Activated CD8-positive, alpha-beta memory T cell treated with anti-CD3 and anti-CD28 coated beads, Interleukin-2, amount 50 U/mL, for 24 hours (primary cell): ENCODE results near the gene LYPLAL1.
"Not testable (repeated sequence)": the region's sequence is repeated elsewhere in the genome, so short reads cannot be mapped to it uniquely, and the experiment has no call there.

Source experiments
- DNase-seq: peaks from one replicate; pipeline ENCODE4 v3.0.0-alpha.2; 2020; ENCODE audit errors: extremely low read depth

Gene LYPLAL1

DNA sequence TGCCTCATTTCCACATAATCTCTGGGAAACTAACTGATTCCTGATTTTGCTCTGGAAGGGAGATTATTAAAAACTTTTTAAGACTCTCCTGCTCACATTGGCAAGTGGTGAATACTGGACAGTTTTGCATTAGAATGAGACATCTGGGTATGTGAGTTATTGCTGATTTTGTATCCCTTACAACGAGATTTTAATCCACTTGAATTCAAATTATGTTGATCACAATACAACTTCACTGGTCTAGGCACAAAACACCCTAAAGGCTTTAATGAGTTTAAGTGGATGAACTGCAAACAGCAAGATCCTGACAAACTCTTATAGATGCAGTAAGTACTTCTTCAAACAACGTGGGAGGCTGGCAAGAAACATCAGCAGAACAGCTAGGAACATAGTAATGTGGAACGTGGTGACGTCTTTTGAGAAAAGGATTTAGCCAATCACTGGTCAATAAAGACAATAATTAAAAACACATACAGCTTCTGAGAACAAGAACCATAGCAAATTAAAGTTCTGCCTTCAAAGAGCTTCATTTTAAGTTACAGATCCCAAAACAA is 10.2 kb upstream of the LYPLAL1 start:
- no peak for DNase-seq

DNA sequence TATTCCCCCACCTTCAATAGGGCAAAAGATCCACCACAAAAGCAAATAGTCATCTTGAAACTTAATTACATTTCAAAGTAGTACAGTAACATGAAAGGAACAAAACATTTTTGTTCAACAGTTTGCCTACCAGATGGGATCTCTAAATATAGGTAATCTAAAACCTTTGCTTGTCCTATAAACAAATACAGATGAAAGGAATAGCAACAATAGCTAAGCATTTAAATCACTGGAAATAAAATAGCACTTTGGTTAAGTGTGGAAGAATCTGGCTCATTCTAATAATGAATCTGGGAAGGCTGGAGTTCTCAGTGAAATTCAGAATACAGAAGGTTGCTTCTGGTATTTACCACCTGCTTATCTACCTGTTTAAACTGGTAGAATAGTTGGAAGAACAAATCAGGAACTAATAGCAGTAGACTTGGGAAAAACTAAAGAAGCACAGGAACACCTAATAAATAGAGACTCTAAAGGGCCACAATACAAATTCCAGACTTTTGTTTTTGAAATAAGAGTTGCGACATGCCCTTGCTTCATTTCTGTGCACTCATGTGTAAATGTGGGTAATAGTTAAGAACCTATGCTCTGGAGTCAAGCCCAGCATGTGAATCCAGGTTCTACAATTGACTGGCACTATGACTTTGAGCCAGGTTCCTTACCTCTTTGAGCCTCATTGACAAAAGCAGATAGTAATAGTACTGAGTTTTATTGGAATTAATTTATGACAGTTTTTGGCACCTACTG is 2.3 kb upstream of the LYPLAL1 start:
- no peak for DNase-seq

DNA sequence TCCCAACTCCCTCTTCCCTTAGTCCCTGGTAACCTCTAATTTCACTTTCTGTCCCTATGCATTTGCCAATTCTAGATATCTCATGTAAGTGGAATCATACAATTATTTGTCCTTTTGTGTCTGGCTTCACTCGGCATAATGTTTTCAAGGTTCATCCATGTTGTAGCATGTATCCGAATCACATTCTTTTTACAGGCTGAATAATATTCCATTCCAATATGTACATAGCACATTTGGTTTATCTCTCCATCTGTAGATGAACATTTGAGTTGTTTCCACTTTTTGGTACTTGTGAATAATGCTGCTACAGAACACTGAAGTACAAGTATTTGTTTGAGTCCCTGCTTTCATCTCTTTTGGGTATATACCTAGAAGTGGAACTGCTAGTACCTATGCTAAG is 857 bp upstream of the LYPLAL1 start:
- no peak for DNase-seq

DNA sequence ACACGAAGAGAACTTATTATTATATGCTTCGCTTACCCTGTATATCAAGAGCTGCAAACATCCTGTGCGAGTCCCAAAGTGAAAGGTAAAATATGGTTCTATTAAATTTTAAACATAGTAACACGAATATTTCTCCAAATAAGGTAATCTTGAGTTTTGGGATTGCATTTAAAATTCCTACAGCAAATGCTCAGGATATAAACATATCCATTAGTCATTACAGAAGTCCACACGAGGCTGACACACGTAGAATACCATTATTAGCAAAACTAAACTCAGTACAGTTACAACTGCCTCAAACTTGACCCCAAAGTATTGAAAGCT is 282 bp upstream of the LYPLAL1 start:
- no peak for DNase-seq

DNA sequence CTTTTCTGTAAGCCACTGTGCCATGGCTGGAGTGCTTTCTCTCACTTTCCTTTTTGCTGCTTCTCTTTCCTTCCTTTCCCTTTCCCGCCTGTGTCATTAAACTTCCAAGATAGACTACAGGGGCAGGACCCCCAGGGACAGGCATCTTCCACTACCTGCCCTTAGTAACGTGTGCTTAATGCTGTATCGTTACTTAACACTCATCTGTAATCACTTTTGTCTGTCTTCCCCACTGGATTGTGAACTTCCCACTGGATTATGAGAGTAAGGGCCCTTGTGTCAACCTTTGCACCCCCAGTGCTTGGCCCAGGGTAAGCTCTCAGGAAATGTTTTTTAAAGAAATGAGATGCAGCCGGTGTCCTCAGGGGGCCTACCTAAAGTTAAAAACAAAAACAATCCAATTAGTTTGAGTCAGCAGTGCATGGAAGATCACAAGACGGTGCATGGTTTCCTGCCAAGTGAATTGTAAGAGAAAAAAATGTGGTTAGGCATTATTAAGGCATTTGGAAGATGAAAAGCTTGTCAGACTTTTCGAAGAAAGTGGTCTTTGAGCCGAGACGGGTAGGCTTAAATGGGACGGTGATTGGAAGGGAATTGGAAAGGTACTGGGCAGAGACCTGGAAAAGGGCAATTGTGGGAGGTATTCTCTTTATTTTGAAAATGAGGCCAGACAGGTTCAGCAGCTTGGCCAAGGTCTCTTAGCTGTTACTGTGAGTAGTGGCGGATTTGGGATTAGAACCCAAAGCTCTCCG is 958 bp downstream of the LYPLAL1 start:
- DNase-seq: no peak

DNA sequence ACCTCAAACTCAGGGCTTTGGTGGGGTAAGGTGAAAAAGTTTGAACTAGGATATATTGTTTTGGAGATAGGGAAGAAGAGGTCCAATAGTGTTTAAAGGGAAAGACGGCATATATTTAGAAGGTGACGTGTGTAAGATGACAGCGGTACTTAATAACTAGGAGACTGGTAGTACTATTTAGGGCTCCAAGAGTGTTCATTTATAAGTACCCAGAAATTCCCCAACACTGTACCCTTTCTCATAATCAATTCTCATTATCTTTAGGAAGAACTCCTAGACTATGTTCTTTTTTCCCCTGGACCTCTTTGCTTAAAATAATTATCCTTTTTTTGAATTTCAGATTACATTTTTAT is 1.5 kb downstream of the LYPLAL1 start:
- no peak for DNase-seq

DNA sequence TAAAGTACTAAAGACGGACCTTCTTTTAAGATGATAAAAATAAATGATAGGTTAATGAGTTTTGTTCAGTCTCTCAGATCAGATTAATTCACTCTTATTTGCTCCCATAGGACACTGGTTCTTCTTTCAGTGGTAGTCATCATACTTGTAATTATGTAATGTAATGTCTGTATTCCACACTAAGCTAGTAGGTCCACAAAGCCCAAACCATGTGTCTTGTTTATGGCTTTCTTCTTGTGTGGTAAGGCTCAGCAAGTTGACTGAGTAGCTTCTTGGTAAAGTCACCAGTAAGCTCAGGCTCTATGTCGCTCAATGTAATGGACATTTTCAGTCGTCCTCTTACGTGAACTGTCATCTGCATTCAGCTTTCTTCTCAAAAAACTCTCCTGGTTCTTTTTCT is 2.5 kb downstream of the LYPLAL1 start:
- DNase-seq: no peak

DNA sequence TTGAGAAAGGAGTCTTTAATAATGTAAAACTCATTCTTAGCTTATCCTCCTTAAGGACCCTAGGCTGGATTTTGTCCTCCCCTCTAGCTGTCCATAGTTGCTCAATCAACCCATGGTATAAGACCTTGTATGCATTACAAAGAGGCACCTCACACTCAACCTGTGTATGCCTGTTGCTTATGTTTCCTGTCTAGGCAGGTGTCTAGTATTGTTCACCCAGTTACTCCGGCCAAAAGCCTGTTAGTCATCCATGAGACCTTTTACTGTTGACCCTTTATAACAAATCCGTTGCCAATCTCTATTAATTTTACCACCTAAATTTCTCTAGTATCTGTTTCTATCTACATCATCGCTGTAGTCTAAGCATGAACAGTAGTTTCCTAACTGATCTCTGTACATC is 3.7 kb downstream of the LYPLAL1 start:
- no peak for DNase-seq

DNA sequence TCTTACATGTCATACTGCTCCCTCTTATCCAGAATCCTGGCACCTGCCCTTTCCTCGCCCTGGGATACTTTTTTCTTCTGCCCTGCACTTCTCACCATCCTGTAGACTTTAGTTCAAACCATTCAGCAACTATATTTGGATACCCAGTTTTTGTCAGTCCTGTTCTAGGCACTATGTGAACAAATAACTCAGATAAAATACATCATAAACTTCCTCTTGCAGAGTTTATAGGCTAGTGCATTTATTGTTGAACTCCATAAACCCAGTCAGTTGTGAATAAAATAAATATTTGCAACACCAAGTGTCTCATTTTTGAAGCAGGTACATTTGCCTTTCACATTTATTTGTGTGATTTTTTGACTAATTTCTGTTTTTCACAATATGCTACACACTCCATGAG is 4.3 kb downstream of the LYPLAL1 start:
- no peak for DNase-seq

DNA sequence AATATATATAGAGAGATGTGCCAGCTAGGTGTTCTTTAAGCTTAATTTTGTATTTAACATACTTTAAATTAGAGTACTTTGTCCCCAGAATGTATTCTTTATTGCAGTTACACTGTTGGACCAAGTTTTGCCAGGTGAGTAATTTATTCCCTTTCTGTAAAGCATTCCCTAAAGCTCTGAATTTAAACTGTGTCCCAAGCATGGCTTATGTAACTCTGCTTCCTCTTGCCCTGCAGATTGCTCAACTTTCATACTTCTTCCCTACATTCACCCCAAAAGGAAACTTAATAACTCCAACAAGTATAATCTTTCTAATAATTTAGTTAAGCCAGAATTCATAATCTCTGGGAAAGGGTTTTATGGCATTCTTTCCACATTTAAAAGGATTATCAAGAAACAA is 5.6 kb downstream of the LYPLAL1 start:
- no peak for DNase-seq

DNA sequence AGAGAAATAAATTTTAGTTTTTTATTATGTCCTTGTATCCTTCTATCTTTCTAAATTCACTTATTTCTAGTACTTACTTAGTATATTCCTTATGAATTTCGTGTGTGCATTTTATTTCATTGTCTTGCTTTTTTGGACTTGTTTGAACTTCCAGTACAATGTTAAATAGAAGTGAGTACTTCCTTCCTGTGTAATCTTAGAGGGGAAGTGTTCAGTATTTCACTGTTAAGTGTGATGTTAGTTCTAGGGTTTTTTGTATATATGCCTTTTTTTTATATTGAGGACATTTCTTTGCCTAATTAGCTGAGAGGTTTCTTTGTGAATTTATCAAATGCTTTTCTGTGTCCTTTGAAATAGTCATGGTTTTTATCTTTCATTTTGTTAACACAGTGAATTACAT is 10.7 kb downstream of the LYPLAL1 start:
- no peak for DNase-seq

DNA sequence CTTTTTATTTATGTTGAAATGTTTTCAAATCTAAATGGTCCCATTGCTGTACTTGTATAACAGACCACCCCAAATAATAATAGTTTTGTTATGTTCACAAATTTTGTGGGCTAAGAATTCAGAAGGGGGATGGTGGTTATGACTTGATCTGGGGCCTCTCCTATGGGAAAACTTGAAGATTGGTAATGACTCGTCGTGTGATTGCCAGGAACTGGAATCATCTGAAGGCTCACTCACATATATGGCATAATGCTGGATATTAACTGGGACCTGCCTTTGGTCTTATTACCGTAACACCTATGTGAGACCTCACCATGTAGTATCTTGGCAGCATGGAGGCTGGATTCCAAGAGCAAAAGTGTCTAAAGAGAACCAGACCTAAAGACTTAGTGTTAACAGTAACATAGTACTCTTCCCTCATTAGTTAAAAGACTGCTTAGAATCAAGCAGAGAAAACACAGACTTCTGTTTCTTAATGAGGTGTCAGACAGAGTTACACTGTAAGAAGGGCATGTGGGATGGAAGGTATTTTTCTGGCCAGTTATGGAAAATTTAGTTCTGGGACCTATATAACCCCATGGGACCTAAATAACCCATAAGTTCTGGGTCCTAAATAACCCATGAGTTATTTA is 11.9 kb downstream of the LYPLAL1 start:
- no peak for DNase-seq

DNA sequence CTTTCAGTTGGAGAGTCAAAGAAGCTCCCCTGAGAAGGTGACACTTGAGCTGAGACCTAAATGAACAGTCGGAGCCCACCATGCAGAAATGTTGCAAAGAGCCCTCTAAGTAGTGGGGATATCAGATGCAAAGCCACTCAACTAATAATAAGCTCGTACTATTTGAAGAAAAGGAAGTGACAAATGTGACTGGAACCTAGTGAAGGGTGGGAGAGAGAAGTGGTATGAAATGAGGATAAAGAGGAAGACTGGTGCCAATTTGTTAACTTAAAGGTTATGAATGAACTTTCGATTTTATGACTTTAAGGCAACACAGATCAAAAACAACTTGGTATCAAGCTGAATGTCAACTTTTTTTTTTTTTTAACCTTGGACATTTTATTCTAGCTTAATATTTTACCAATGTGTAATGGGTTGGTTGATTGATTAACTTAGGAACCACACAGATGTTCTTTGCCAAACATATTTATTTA is 14.7 kb downstream of the LYPLAL1 start:
- no peak for DNase-seq

DNA sequence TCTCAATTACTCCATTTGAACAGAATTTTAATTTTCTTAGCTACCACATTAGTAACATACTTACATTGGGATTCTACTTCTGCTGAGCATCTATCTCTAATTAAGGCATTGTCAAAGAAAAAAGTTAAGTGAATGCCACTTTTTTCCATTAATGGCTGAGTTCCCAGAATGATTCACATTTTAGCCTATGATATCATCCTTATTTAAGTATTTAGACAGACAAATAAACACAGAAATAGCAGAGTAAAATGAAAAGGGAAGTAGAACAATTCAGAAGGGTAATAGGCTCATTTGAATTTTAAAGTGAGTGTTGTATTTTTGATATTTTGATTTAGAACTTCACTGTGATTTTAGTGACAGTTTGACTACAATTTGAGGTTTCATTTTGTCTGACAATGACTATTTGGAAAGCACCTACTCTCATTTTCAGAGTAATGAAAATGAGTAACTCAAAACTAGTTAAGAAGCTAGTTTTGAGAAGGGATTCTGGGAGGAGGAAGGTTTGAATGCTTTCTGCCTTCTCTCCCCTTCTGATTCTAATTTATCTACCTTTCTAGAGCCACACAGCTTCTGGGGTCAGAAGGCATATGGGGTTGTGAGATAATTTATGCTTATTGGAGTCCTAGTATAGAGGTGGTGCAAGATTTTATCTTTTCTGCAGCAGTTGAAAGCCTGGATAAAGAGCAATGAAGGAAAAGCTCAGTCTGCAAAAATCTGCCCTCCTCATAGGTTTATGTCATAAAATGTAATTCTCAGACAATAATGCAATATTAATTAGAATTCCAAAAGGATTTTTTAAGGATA is 15.5 kb downstream of the LYPLAL1 start:
- no peak for DNase-seq

DNA sequence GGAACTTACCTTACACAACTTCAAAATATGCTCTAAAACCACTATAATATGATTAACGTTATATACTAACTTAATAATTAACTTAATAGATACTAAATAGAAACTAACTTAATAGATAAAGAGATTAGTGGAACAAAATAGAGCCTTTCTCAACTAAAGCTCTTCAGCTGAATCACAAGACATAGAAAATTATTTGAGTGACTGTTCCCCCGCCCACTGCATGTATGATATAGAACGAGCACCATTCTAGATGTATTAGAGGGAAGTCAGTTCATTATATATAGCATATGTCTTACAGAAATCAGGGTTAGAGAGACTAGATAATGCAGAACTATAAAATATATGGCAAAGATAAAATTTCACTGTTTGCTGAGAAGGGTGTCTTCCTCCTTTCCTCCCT is 16.3 kb downstream of the LYPLAL1 start:
- DNase-seq: no peak

DNA sequence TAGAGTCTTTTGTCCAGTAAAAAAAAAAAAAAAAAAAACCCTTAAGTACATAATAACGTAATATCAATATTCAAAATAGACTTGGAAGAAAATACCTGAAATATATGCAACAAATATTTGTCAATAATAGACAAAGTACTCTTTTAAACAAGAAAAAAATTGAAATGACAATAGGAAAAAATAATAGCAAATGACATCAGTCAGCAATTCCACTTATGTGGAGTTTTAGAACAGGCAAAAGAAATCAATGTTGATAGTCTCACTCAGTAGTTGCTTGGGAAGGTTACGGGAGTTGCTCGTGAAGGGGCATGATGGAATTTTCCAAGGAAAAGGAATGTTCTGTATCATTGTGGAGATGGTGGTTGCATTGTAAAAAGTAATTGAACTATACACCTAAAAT is 16.9 kb downstream of the LYPLAL1 start:
- no peak for DNase-seq

DNA sequence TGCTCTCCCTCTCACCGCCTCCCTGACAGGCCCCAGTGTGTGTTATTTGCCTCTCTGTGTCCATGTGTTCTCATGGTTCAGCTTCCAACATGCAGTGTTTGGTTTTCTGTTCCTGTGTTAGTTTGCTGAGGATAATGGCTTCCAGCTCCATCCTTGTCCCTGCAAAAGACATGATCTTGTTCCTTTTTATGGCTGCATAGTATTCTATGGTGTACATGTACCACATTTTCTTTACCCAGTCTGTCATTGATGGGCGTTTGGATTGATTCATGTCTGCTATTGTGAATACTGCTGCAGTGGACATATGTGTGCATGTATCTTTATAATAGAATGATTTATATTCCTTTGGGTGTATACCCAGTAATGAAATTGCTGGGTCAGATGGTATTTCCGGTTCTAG is 22.2 kb downstream of the LYPLAL1 start:
- DNase-seq: not testable (repeated sequence)

DNA sequence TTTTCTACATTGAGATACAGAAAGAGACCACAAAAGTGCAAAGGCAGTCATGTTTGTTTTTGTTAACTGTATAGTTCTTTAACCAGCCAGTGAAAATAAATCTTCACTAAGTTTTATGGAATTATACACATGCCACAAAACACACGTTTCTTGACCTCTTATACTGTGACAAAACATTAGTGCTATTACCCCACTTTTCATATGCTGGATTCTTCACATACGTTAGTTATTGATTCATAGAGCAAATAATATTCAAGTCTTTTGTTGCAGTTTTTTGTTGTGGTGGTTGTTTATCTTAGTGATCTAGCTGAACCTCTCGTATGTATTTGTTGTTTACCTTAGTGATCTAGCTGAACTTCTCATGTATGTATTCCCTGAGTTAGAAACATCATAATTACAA is 28.0 kb downstream of the LYPLAL1 start:
- no peak for DNase-seq

DNA sequence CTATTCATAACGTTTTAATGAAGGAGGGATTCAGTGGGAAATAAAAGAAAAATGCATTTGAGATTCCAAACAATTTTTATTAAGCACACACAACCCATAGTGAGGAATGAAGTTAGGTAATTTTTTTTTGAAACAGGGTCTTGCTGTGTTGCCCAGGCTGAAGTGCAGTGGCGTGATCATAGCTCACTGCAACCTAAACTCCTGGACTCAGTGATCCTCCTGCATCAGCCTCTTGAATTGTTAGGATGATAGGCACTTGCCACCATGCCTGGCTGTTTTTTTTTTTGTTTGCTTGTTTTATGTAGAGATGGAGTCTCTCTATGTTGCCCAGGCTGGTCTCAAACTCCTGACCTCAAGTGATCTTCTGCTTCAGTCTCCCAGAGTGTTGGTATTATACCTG is 28.9 kb downstream of the LYPLAL1 start:
- no peak for DNase-seq

DNA sequence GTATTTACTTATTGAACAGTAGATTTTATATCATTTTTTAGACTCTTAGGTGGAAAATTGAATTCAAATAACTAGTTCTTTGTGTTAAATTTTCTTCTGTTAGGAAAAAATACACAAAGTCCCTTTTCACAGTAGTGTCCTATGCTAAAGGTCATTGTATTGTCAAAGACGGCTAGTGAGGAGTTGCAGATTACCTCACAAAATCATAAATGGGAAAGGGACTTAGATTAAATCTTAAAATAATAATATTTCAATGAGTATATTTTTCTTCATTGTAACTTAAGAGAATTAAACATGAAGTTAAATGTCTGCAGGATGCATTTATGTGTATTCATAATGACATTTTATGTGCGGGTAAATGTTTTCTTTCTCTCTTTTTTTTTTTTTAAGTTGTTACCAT is 32.7 kb downstream of the LYPLAL1 start:
- DNase-seq: no peak

DNA sequence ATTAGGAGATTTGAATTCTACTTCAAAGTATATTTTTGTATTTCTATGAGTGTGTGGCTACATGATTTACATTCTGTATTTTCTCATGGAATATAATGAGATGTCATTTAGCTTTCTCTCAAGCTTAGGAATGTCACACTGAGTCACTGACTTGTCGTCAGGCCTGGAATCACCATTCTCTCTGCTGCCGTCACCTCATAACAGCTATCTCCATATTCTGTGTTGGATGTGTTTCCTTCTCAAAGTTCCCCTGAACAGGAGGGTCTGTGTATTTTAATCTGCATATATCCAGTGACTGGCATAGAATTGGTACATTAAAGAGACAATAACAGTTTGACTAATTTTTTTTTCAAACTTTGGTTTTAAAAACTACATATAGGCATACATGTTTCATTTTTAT is 35.9 kb downstream of the LYPLAL1 start:
- no peak for DNase-seq

DNA sequence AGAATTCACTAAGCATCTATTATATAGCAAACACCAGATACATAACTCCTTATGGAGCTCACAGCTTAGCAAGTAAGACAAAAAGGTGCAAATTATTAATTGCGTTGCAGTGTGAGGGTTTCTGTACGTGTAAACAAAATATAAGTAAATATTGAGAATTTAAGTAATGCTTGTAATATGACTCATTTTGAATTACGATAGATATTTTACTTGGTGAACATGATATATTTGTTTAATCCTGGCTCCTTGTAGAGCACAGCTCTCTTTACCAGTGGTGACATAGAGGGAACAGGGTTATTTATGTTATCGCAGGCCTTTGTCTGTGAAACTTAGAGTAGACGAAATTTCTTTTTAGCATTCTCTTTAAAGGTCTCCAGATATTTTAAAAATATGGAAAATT is 36.4 kb downstream of the LYPLAL1 start:
- DNase-seq: no peak
